OCI-LY3 (cell line): ENCODE results near the gene PHLDA1.

Experiments used
- EZH2phosphoT487 ChIP-seq: fragments of 200-600 bp; shearing (Covaris generic); IDR thresholded peaks from 2 replicates; pipeline ENCODE4 v1.6.1; 2018; ENCODE audit warnings: antibody characterized with exemption, mixed run types, low read depth
- TF ChIP-seq, protein P1 (sequence below): fragments of 200-600, 300-600 bp; sonication (generic); IDR thresholded peaks from 2 replicates; pipeline ENCODE4 v1.5.1; 2014; ENCODE audit warnings: antibody characterized with exemption, low read length, low read depth

DNA sequence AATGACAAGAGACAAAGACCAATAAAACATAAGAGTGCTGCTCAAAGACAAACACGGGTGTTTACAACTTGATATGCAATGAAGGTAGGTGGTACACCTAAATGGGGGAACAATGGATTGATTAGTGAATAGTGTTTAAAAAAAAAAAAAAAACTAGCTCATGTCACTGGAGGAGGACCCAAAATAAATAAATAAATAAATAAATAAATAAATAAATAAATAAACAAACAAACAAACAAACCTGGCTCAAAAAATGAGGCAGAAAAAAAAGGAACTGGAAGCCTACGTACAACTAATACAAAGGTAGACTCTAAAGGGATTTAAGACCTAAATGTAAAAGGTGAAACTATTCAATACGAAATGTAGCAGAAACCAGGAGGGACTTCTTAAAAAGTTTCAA is 34.3 kb upstream of the PHLDA1 start:
- TF ChIP-seq, protein P1, sequence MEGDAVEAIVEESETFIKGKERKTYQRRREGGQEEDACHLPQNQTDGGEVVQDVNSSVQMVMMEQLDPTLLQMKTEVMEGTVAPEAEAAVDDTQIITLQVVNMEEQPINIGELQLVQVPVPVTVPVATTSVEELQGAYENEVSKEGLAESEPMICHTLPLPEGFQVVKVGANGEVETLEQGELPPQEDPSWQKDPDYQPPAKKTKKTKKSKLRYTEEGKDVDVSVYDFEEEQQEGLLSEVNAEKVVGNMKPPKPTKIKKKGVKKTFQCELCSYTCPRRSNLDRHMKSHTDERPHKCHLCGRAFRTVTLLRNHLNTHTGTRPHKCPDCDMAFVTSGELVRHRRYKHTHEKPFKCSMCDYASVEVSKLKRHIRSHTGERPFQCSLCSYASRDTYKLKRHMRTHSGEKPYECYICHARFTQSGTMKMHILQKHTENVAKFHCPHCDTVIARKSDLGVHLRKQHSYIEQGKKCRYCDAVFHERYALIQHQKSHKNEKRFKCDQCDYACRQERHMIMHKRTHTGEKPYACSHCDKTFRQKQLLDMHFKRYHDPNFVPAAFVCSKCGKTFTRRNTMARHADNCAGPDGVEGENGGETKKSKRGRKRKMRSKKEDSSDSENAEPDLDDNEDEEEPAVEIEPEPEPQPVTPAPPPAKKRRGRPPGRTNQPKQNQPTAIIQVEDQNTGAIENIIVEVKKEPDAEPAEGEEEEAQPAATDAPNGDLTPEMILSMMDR: no peak
- no peak for TF ChIP-seq EZH2phosphoT487
